Neural crest cell (in vitro differentiated cells): ENCODE measurements around the gene TMEM26. TPM values are rescaled to one million over a fixed set of nuclear protein-coding genes. Genes with fewer than 3 reads are reported as not detected.

ENCODE experiments used
- DNase-seq: peaks from one replicate; pipeline ENCODE4 v3.0.0; 2021; ENCODE audit warnings: low read depth, mixed read lengths, low spot score
- H3K27ac Mint-ChIP-seq: one replicate; pipeline ENCODE4 v1.8.0; 2021; ENCODE audit warnings: mild to moderate bottlenecking, mixed read lengths; ENCODE audit not compliant: unreplicated experiment
- H3K27me3 Mint-ChIP-seq: 2 replicates; pipeline ENCODE4 v1.8.0; 2021; ENCODE audit warnings: low read depth, mild to moderate bottlenecking, mixed read lengths
- H3K36me3 Mint-ChIP-seq: 2 replicates; pipeline ENCODE4 v1.8.0; 2021; ENCODE audit warnings: low read depth, mild to moderate bottlenecking, mixed read lengths
- H3K4me1 Mint-ChIP-seq: 2 replicates; pipeline ENCODE4 v1.8.0; 2021; ENCODE audit warnings: mixed read lengths
- H3K4me3 Mint-ChIP-seq: one replicate; pipeline ENCODE4 v1.8.0; 2021; ENCODE audit warnings: mild to moderate bottlenecking, mixed read lengths
- H3K9me3 Mint-ChIP-seq: 2 replicates; pipeline ENCODE4 v1.8.0; 2021; ENCODE audit warnings: mixed read lengths
- total RNA-seq: library from RNA; stranded (reverse); gene quantifications from 2 replicates; pipeline ENCODE4 v1.2.1, GENCODE V29; 2021
- TF ChIP-seq, protein P1 (sequence below): fragments of 200-600 bp; sonication (generic); conservative IDR thresholded peaks from 2 replicates; pipeline ENCODE4 v1.5.0; 2021; ENCODE audit warnings: antibody characterized with exemption, mild to moderate bottlenecking

TMEM26 gene
- total RNA-seq, 1 donor from 2014 or later, result 0.05 TPM

DNA sequence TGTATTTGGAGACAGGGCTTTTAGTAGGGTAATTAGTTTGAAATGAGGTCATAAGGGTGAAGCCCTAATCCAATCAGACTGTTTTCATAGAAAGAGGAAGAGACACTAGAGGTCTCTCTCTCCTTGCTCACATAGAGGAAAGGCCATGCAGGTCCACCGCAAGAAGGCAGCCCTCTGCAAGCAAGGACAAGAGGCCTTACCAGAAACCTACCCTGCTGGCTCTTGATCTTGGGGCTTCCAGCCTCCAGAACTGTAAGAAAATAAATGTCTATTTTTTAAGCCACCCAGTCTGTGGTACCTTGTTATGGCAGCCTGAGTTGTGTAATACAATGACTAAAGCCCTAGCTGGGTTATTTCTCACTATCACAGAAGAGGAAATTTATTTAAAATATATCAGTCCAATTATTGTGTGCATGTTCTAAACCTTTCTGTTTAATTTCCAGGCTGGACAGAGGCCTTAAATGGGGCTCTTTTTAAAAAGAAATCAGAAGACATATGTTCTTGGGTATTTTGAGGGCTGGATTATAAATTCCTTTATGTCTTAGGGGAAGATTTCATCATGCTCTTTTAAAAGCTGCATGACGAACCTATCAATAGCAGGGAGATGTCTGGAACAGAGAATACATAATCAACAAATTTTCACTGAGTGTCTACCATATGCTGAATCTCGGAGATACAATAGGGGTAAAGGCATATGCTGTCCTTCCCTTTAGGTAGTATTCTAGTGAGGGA, 12.9 kb upstream of the TMEM26 start:
- H3K36me3 Mint-ChIP-seq, result no peaks in the 10 kb centered on the region
- no peak overlapping the region for H3K27ac Mint-ChIP-seq
- DNase-seq, result no peak
- TF ChIP-seq, protein P1, sequence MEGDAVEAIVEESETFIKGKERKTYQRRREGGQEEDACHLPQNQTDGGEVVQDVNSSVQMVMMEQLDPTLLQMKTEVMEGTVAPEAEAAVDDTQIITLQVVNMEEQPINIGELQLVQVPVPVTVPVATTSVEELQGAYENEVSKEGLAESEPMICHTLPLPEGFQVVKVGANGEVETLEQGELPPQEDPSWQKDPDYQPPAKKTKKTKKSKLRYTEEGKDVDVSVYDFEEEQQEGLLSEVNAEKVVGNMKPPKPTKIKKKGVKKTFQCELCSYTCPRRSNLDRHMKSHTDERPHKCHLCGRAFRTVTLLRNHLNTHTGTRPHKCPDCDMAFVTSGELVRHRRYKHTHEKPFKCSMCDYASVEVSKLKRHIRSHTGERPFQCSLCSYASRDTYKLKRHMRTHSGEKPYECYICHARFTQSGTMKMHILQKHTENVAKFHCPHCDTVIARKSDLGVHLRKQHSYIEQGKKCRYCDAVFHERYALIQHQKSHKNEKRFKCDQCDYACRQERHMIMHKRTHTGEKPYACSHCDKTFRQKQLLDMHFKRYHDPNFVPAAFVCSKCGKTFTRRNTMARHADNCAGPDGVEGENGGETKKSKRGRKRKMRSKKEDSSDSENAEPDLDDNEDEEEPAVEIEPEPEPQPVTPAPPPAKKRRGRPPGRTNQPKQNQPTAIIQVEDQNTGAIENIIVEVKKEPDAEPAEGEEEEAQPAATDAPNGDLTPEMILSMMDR, result no peak
- peaks cover 11% of the 10 kb centered on the region for H3K4me1 Mint-ChIP-seq
- H3K4me3 Mint-ChIP-seq, result no peak overlapping the region
- H3K27me3 Mint-ChIP-seq, result no peaks in the 10 kb centered on the region
- H3K9me3 Mint-ChIP-seq, result peaks cover 3% of the 10 kb centered on the region

DNA sequence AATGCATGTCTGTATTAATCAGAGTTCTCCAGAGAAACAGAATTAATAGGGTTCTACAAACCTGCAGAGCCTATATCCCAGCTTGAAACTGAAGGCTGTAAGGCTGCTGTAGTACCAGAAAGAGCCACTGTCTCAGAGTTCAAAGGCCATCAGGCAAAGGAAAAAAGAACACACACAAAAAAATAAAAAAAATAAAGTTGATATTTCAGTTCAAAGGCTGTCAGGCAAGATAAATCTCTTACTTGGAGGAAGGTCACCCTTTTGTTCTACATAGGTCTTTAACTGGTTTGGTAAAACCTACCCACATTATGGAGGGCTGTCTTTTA, 12.0 kb upstream of the TMEM26 start:
- Mint-ChIP-seq H3K27ac (no peak overlapping the region), H3K36me3 (no peaks in the 10 kb centered on the region), H3K27me3 (no peaks in the 10 kb centered on the region), H3K4me3 (no peak overlapping the region), H3K4me1 (peaks cover 11% of the 10 kb centered on the region), H3K9me3 (peaks cover 3% of the 10 kb centered on the region)
- no peak for DNase-seq
- TF ChIP-seq, protein P1, result no peak

DNA sequence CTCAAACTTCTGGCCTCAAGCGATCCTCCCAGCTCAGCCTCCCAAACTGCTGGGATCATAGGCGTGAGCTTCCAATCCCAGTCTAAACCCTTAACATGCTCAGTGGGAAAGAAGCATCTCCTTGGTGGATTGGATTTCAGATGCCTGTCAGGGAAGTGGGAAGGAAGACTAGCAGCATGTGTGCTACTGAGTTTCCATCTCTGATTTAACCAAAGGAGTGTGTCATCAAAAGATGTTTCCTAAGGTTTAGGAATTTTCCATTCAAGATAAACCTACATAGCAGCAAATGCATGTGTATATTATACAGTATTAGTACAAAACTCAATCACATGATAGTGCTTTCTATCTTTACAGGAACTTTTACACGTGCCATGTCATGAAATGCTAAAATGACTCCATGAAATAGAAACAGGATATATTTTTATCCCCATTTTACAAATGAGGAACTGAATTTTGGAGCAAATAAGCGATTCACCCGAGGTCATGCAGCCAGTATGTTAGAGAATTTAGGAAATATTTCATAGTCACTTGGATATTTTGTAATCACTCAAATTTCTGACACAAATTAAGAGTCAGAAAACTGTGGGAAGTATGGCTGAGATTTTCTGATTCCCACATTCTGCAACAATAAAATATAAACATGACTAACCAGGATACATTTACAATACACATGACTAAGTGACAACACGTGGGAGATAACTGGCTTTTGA, 11.4 kb upstream of the TMEM26 start:
- H3K36me3 Mint-ChIP-seq, result no peaks in the 10 kb centered on the region
- TF ChIP-seq, protein P1, result no peak
- peaks cover 3% of the 10 kb centered on the region for H3K9me3 Mint-ChIP-seq
- H3K4me3 Mint-ChIP-seq, result no peak overlapping the region
- no peak overlapping the region for H3K27ac Mint-ChIP-seq
- no peak for DNase-seq
- H3K4me1 Mint-ChIP-seq, result peaks cover 11% of the 10 kb centered on the region
- no peaks in the 10 kb centered on the region for H3K27me3 Mint-ChIP-seq

DNA sequence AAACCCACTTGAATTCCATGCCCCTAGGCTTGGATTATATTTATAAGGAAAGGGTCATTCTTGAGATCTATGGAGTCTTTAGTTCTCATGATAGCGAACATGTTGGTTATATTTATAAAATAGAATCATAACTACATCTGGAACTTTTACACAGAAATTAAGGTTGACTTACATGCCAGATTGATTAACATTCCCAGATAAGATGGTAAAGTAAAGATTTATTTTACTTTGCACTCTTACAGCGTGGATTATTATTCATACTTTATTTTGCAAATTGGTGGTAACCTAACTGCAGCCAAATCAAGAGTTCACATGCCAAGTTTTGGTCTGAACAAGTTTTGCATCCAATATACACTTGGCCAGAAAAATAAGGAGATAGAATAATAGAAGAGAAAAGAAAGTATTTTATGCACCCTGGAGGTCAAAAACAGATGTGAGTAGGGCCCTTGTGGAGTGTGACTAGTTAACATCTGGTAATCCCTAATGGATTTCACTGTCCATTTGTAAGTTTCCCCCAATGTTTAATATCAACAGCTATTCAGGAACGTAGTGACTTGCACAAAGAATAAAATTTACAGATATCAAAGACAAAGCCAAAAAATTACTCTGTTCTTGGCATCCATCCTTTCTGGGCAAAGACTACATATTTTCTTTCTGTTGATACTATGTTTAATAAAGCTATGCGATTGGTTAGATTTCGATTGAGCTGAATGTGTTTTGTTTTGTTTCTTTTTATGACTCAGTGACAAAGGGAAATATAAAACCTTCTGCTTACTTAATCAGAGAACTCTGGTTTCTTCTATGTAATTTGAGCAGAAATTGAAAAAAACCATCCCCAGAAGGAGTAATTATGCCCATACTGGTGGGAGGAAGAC, 10.1 kb upstream of the TMEM26 start:
- TF ChIP-seq, protein P1, result no peak
- Mint-ChIP-seq H3K27me3 (peaks cover 1% of the 10 kb centered on the region), H3K4me3 (no peak overlapping the region), H3K9me3 (no peaks in the 10 kb centered on the region), H3K4me1 (peaks cover 7% of the 10 kb centered on the region), H3K36me3 (no peaks in the 10 kb centered on the region), H3K27ac (no peak overlapping the region)
- DNase-seq, result no peak

DNA sequence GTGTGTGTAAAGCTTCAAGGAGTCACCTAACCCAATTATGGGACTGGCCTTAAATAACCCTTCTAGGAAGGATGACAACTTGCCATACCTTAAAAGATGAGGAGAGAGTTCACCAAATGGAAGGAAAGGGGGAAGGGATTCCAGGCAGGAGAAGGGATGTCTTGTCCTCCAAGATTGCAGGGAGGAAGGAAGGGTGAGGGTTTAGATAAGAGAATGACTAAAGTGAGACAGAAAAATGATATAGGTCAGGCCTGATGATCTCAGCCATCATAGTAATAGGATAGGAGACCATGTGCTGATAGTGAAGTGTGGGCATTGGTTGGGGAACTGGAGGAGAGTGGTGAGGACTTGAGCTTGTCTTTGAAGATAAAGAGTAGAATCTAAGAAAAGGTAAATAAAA, 7.7 kb upstream of the TMEM26 start:
- TF ChIP-seq, protein P1, result no peak
- no peak overlapping the region for H3K27ac Mint-ChIP-seq
- DNase-seq, result no peak
- H3K4me1 Mint-ChIP-seq, result peaks cover 7% of the 10 kb centered on the region
- H3K27me3 Mint-ChIP-seq, result peaks cover 23% of the 10 kb centered on the region
- H3K4me3 Mint-ChIP-seq, result no peak overlapping the region
- H3K9me3 Mint-ChIP-seq, result no peaks in the 10 kb centered on the region
- no peaks in the 10 kb centered on the region for H3K36me3 Mint-ChIP-seq
